Hippocampal formation (tissue), 2 donors: ENCODE measurements around the gene PGM5.
"Not testable (repeated sequence)": the region's sequence is repeated elsewhere in the genome, so short reads cannot be mapped to it uniquely, and the experiment has no call there.

Source experiments
- DNase-seq, 2 donors: peaks; one replicate each; lab custom pipeline; 2025; lab: John Stamatoyannopoulos, UW

The PGM5 gene

DNA sequence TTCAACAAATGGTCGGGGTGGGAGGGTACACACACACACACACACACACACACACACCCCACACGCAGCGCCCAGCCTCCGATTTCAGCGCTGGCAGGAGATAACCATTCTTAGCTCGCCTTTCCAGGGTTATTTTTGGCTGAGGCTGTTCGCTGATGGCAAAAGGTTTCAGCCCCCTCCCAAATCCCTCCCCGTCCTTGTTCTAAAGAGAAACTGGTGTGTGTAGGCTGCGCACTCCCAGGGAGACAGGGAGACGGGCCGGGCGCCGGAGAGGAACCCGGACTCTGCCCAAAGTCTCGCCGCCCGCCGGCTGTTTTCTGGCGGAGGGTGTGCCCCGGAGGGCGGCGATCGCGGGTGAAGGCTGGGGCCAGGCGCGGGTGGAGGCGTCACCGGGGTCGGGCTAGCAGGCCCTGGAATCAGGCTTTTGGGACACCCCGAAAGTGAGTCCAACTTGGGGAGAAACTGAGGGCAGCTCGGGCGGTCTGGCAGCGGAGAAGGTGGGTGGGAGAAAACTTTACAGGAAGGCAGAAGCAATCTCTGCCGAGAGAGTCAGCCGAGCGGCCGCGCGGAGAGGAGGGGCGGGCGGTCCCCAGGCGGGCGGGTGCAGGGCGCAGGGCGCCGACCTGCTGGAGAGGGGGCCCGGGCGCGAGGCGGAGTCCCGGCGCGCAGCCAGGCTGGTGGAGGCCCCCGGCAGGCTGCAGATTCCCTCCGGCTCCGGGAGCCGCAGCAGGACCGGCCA, at the start of gene PGM5:
Gene PGM5, plus strand, starts transcription at position 232 of the 739 bp plus-strand sequence. CDS start 517 bp downstream, outside the sequence.
- DNase-seq, result not testable (repeated sequence)

DNA sequence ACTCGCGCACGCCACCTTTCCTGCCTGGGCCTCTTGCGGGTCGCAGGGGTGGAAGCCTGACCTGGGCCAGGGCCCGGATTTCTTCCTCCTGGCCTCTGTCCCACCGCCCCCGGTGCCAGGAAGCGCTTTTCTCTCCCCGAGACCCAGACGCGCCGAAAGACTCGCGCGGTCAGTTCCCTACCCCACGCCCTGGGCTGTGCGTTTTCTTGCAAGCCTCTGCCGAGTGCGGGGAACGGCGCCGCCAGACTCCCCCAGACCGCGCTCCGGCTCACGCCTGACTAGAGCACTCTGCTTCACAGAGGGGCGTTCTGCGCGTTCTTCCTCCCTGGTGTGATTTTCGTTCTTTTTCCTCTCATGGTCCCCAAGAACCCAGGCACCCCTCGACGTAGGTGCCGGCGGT, 49.3 kb upstream of the PGM5 start:
- not testable (repeated sequence) for DNase-seq

DNA sequence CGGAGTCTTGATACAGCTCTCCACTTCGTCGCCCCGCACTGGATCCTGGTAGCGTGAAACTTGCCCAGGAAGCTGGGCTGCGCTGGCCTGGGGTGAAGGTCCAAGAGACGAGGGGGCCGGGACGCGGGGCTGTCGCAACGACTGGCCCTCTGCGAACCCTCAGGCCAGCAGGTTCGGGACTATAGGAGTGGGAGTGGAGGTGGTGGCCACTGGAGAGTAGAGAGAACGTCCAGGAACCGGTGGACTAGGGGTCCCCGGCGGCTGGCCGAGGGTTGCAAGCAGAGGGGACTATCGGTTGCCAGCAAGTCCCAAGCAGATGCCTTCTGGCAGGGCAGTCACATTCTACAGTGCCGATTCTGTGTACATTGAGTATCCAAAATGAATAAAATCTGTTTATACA, 48.8 kb upstream of the PGM5 start:
- not testable (repeated sequence) for DNase-seq

DNA sequence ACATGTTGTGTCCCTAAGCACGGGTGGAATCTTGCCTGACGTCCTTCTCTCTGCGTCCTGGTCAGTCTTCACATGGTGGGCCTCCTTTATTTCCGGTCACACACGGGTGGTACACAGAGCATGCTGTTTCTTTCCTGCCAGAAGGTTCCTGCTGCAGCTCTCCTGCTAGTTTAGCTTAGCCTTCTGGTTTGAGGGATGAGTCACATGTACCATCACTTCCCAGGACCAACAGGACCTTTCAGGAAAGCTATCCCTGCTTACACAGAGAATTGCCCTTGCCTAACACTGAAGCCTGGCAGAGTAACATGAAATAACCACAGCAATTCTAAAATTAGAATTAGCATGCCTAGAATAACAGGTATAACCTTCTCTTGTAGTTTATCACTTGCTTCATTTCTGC, 45.2 kb upstream of the PGM5 start:
- DNase-seq, result not testable (repeated sequence)

DNA sequence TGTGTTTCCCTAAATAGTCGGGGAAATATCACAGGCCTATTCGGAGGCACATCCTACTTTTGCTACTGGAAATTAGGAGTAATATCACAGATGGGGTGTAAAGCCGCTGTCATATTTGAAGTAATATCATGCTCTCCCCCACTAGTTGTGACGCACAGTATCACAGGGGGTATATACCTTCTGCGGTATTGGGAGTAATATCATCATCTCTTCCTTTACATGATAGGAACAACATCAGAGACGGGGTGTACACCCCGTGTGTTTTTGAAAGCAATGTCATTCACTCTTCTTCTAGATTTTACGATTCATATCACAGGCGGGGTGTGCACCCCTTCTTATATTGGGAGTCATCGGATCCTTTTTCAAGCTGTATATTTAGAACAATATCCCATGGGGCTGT, 38.2 kb upstream of the PGM5 start:
- DNase-seq, result not testable (repeated sequence)

DNA sequence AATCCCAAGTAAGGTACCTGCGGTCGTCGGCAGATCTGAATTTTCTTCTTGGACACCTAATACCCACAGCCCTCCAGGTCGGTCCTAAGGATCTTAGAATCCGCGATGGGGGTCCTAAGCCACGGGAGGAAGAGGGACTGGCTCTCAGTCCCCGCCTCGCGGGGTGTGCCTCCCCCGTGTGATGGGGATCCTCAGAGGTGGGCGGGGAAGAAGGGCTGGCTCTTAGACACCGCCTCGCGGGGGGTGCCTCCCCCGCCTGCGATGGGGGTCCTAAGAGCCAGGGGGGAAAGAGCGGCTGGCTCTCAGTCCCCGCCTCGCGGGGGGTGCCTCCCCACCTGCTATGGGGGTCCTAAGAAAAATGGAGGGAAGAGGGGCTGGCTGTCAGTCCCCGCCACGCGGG, 32.7 kb upstream of the PGM5 start:
- not testable (repeated sequence) for DNase-seq

DNA sequence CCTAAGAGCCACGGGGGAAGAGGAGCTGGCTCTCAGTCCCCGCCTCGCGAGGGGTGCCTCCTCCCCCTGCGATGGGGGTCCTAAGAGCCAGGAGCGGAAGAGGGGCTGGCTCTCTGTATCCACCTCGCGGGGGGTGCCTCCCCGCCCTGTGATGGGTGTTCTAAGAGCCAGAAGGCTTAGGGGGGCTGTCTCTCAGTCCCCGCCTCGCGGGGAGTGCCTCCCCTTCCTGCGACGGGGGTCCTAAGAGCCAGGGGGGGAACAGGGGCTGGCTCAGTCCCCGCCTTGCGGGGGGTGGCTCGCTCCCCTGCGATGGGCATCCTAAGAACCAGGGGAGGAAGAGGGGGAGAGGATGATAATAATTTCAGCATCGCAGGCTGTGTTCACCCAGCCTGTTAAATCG, 31.9 kb upstream of the PGM5 start:
- DNase-seq, result not testable (repeated sequence)

DNA sequence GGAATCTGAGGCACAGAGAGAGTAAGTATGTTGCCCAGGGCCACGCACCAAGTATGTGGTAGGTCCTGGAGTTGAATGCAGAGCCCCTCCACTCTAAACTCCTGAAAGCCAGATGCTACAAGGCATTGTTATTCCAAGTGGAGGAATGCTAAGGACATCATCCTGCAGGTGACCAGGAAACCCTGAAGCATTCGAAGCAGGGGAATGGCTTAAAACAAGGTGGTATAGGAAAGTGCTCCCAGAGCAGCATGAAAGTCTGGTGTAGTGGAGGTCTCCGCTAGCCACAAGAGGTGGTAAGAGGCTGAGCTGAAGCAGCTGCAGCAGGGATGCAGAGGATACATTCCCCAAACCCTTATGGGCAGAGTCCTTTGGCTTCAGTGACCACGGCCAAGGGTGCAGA, 27.3 kb upstream of the PGM5 start:
- DNase-seq, result not testable (repeated sequence)

DNA sequence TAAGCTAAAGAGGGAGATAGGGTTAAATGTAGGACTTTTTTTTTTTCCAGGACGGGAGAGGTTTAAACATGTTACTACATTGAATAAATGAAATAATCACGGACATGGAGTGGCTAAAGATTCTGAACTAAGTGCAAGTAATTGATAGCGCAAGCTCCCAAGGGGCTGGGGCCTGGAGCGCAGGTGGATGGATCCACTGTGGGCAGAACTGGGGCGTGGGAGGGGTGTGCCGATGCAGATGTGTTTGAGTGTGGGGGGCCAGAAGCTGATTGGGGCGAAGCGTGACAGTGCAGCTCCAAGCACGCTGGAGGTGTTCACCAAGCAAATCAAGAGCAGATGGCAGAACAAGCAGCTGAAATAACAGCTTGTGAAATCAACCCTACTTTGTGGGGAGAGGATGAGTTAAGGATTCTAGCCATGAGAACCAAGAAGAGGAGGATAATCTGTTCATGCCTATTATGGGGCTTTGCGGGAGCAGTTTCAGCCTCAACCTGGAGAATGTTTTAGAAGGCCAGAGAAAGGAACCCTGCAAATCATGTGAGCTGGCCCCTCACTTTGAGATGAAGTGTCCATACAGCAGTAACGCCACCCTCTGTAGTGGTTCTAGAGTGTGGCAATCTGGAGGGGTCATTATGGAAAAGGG, 25.8 kb upstream of the PGM5 start:
- not testable (repeated sequence) for DNase-seq

DNA sequence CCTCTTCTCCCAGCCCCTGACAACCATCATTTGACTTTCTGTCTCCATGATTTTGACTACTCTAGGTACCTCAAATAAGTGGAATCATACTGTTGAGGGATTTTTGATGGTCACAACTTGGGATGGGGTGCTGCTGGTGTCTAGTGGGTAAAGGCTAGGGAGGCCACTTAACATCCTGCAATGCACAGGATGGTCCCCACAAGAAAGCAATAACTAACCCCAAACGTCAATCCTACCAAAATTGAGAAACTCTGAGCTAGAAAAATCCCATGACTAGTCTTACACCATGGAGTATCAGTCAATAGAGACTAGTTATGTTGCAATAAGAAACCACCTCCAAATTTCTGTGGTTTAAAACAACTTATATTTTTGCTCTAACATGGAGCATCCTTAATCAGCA, 24.3 kb upstream of the PGM5 start:
- DNase-seq, result not testable (repeated sequence)

DNA sequence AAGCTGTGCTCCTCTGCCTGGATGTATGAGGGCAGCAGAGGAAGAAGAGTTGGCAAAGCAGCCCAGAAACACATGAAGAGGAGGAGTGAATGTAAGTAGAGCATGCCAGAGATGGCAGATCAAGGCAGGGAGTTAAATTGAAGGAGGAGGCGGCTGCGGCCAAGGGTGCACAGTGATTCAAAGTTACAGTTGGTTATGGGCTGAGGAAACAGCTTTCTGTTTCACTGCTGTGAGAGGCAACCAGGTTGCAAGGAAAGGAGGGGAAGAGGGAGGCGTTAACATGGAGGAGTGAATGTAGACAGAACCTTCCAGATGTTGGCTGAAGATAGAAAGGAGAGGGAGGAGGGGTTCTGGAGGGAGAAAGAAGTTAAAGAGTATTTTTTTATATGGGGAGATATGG, 20.5 kb upstream of the PGM5 start:
- not testable (repeated sequence) for DNase-seq

DNA sequence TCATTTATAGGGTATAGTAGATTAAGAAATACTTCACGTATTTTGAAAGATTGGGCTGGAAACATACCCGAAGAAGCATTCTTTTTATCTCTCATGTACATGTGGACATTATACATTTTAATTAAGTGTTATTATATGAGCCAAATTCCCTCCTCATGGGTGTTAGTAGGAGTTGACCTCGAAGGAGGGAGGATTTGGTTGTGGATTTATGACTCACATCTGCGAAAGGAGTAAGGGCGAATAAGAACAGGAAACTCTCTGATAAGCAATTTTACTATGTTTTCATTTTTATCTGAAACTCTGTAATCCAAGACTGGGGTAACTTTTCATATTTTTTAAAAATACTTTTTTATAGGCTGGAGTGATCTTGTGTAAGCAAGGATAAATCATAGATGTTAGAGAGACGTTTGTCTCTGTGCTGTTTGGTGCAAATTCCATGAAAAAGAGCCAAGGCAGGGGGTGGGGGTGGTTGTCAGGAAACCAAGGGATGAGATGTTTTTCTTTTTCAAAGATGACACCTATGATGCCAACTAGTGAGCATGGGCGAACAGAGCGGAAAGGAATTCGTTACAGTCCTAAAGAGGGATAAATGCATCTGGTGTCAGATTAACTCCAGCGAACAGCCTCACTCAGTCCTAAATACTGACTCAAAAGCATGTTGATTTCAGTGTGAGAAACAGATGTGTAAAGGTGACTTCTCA, 19.6 kb upstream of the PGM5 start:
- DNase-seq, result not testable (repeated sequence)

DNA sequence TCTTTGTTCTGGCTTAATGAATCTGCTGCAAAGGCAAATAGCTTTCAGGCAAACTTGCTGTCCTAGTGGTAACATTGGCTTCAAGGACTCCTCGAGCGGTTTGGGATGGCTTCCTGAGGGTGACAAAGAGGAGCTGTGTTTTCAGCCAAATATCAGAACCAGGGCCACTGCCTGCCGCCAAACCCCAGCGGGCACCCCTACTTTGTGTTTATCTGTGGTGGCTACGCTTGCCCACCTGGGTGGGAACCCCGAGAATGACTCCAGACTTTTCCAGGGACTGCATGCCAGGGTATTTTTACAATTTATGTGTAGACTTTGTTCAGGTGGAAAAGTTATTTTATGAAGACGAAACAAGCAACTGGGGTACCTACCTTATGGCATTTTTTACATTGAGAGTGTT, 18.4 kb upstream of the PGM5 start:
- DNase-seq, result not testable (repeated sequence)

DNA sequence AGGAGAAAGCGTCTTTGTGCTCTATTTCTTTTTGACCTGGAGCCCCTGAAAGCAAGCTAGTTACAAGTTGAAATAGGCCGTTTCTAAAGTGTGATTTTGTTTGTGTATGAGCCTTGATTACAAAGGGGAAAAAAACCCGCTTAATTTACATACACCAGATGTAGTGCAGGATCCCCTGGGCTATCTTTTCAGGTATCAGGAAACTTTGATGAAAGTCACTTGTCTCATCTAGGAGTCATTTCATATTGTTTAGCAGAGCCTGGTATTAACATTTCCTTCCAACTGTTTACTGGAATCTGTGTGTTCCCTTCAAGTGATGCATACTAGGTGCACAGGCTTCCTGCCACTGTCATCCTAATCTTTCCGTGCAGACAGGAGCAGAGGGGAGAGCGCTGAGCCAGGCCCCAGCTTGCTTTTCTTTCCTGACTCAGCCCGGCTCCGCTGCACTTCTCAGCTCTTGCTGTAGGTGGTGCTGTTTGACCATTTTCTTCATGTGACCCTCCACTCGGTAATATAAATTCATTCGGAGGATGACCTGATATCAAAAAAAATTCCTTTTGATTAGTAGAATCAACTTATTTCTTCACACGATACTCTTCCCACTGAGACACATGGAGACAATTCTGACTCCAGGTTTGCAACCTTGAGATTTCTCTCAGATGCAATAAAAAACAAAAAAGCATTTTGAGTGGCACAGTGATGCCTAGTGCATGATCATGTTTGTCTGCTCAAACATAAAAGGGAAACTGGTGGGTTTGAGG, 14.0 kb upstream of the PGM5 start:
- DNase-seq, result not testable (repeated sequence)

DNA sequence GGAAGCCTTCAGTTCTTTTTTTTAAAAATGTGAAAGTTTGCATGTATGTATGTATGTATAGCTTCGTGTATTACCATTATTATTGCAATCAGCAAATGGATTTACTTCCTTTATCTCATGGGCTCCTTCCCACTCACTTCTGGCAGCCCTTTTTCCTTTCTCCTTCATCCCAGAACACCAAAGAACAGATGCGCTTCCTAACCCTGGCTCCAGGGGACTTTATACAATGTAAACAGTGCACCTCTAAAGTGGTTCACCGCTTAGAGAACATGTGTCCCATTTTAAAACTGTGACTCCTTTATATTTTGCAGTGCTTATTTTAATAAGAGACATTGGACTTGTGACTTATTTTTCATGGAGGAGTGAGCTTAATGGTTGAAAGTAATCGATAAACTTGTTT, 13.2 kb upstream of the PGM5 start:
- DNase-seq, result not testable (repeated sequence)

DNA sequence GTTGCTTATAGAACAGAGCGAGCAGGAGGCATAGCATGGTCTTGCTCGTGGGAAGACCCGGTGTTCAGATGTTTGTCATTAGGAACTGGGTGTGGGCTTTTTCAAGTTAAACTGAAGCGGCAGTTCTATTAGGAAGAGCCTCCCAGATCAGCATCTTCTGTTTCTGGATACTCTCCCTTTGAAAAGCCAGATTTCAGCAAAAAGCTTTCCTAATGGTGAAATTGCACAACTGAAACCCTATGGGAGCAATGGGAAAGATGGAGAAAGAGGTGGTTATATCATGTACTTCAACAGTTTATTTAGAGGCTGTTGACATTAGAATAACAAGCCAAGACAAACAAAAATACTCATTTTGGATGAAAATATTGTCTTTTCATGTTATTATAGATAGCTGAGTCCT, 12.4 kb upstream of the PGM5 start:
- DNase-seq, result not testable (repeated sequence)

DNA sequence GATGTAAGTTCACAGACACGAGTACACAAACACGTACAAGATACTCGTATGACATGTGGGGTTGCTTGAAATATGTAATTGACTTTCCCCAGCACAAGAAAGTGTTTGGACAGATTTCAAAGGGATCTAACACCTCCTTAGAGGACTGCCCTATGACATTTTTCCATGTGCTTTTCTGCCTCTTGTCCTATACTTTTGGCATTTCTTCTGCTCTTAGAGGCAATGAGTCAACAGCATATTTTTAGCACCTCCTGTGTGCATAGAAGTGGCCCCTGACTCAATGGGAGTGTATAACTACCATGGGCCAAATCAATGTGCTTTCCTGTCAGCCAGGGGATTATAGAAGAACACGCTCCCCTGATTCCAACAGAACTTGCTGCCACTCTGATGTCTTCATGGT, 4.7 kb upstream of the PGM5 start:
- DNase-seq, result not testable (repeated sequence)

DNA sequence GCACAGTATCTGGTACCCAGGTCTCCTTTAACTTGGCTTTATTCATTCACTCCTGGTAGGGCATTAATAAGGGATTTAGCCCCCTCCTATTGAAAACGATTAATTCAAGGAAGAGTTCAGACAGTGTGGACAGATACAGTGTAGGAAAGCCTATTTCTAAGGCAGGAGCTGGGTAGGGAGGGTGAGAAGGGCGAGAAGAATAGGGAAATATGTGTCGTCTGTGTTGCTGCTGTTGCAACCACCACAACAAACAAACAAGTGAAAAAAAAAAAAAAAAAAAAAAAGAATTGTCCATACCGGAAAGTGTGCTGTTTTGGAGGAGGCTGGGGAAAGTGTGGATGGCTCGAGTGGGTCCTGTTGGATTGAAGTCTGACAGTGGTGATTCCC, 425 bp upstream of the PGM5 start:
- not testable (repeated sequence) for DNase-seq

DNA sequence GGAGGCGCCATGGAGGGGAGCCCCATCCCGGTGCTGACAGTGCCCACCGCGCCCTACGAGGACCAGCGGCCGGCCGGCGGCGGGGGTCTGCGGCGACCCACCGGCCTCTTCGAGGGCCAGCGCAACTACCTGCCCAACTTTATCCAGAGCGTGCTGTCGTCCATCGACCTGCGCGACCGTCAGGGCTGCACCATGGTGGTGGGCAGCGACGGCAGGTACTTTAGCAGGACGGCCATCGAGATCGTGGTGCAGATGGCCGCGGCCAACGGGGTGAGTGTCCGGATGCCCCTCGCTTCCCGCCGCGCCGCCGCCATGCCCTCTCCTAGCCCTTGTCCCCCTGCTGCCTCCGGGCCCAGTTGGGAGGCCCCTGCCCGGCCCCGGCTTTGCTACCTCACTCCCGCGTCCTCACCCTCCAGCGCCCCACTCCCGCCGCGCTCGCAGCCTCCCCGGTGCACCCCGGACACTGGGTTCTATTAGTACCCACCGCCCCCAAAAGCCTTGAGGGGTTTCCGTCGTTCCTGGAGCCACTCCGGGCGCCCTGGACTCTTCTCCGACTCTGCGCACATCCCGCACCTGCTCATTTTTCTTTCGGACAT, 806 bp downstream of the PGM5 start:
- DNase-seq, result not testable (repeated sequence)

DNA sequence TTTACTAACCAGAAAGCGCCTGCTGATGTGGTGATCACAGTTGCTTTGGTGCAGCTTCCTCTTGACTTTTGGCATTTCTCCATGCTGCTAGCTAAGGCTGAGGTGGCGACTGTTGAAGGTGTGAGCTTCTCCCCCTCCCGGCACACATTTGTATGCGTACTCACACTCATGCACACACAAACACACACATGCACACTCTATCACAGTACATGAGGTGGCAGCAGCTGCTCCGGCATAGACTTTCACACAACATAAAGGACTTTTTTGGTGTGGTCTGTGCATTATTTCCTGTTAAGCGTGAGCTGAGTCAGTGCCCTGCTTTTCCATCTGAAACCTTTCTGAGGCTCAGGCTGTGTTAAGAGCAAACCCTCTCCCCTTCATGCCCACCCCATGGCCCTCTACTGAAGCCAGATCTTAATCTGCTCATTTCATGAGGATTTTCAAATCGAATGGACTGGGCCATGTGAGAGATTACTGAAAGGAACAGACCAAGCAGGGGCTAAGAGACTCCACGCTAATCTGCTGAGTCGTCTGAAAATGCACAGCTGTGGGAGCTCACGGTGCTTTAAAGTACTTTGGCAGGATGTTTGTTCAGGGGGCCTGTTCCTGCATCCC, 10.6 kb downstream of the PGM5 start:
- not testable (repeated sequence) for DNase-seq

DNA sequence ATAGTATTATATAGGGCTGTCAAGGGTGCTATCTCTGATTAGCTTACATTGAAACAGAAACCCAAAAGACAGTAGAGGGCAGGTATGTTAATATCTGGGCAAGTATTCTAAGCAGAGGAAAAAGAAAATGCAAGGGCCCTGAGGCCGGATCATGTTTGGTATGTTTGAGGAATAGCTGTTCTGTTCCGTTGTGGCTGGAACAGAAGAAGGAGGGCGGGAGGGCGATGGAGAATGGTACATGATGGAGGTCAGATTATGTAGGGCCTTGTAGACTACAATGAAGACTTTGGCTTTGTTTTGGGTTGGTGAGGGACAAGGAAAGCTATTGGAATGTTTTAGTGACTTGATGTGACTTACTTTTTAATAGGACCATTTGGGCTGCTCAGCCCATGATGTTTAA, 19.4 kb downstream of the PGM5 start:
- not testable (repeated sequence) for DNase-seq
